ENCODE results near the gene ZKSCAN4. TPM values are rescaled to one million over a fixed set of nuclear protein-coding genes. Genes with fewer than 3 reads are reported as not detected.
A peak's percentile ranks its signal among the peaks of the same experiment; 100 is the strongest.

Gene ZKSCAN4
- total and polyA plus RNA-seq, 2 of the 8 experiments (the other 6 are each of a cell fraction or from before 2014, with no cell fraction given), result 2.2 to 6.6 TPM

DNA sequence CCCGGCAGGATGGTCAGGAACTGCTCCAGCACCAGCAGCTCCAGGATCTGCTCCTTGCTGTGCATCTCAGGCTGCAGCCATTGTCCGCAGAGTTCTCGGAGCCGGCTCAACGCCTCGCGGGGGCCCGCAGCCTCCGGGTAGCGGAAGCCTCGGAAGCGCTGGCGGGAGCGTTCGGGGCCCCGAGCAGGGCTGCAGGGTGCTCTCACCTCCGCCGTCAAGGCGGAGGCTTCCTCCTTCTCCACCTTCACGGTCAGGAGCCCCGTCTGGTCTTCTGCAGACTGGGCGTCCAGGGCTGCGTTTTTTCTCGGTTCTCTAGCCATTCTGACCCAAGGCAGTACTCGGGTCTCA is 434 bp downstream of the ZKSCAN4 start:
- Histone ChIP-seq H2BK20ac (ENCODE audit: low read length) (no peak overlapping the region), H4K8ac (ENCODE audit: extremely low read depth, insufficient read depth, low read length) (peak overlapping the region; percentile 59), H3K79me2 (ENCODE audit: control insufficient read depth in 1 of 2, insufficient read depth in 2 of 2, low read length in 2 of 2) (peaks cover 3 to 11% of the 10 kb centered on the region in 2 experiments; a peak in 3 of 4 replicates), H3K18ac (ENCODE audit: extremely low read depth, low read length) (no peak overlapping the region), H2AK5ac (ENCODE audit: low read depth, low read length) (no peak overlapping the region), H3K23me2 (ENCODE audit: low read depth, low read length) (no peaks in the 10 kb centered on the region; the same call in 1 of the 2 replicates), H3K23ac (ENCODE audit: insufficient read length) (no peak overlapping the region), H3K56ac (replicated peaks; ENCODE audit: insufficient read length, low read depth, low read length) (no peak overlapping the region), H3K4me2 (ENCODE audit: insufficient read depth in 1 of 2, low read depth in 2 of 2, low read length in 2 of 2) (peak overlapping the region; percentile 51 to 93), H3K4me3 (ENCODE audit: extremely low read depth in 1 of 4, insufficient read depth in 2 of 4, low read depth in 3 of 4, low read length in 4 of 4) (peak overlapping the region; percentile 68 to 97 (median 93)), H4K5ac (ENCODE audit: insufficient read length, low read depth, low read length) (no peak overlapping the region), H2BK15ac (ENCODE audit: low read length) (no peak overlapping the region), H4K20me1 (replicated peaks in 1 of 2; ENCODE audit: control insufficient read depth in 1 of 2, insufficient read depth in 2 of 2, low read length in 2 of 2) (no peaks in the 10 kb centered on the region), H3K14ac (ENCODE audit: insufficient read length) (no peak overlapping the region), H2BK12ac (ENCODE audit: low read depth, low read length) (no peak overlapping the region), H4K91ac (replicated peaks; ENCODE audit: insufficient read length, low read length) (no peak overlapping the region), H3K27me3 (replicated peaks in 1 of 4; ENCODE audit: control insufficient read depth in 3 of 4, extremely low read depth in 1 of 4, insufficient read depth in 3 of 4, low read length in 3 of 4) (no peaks in the 10 kb centered on the region), H3K9me3 (ENCODE audit: insufficient read depth in 2 of 2, low read depth in 1 of 2, low read length in 1 of 2) (no peaks in the 10 kb centered on the region), H2BK120ac (replicated peaks; ENCODE audit: low read depth, low read length) (no peak overlapping the region), H3K36me3 (ENCODE audit: control insufficient read depth in 2 of 4, insufficient read depth in 4 of 4, low read length in 3 of 4) (peaks cover 0 to 16% (median 2%) of the 10 kb centered on the region in 4 experiments; a peak in 2 of 8 replicates), H3K9ac (replicated peaks in 1 of 4; ENCODE audit: extremely low read depth in 1 of 4, low read depth in 3 of 4, low read length in 3 of 4) (peak overlapping the region; percentile 58 to 70 (median 62)), H3K4ac (replicated peaks; ENCODE audit: insufficient read length, low read depth, low read length) (no peak overlapping the region), H3K4me1 (replicated peaks in 1 of 4; ENCODE audit: control insufficient read depth in 3 of 4, insufficient read depth in 4 of 4, low read length in 3 of 4) (peaks cover 0 to 6% (median 4%) of the 10 kb centered on the region in 4 experiments; a peak in 4 of 7 replicates), H3K79me1 (ENCODE audit: low read depth, low read length) (peaks cover 3% of the 10 kb centered on the region; the same call in 1 of the 2 replicates), H3K27ac (ENCODE audit: low read depth, low read length) (no peak overlapping the region; the same call in 1 of the 2 replicates), H2AFZ (ENCODE audit: low read length) (peak overlapping the region; percentile 45; the same call in 1 of the 2 replicates), H2BK5ac (ENCODE audit: low read depth, low read length) (no peak overlapping the region)
- WGBS, 2 experiments (ENCODE audit: extremely low coverage in 1 of 2, insufficient coverage in 1 of 2, insufficient read length in 1 of 2, insufficient replicate concordance in 2 of 2, low coverage in 1 of 2, low lambda C conversion rate in 2 of 2, missing lambda C conversion rate in 1 of 2), result 0% methylated on average over 24 of the region's 25 CpGs; no CpG with 5 or more reads in 1 of the 2 experiments
- CTCF ChIA-PET (ENCODE audit: partially characterized antibody), result interaction anchor here (1.5 to 1.7 kb wide), 2 partner anchors 103 to 104 kb away, joined by 6 to 8 read pairs; no protein-coding TSS in a partner anchor
- DNase-seq (ENCODE audit: low read depth in 1 of 2, low spot score in 2 of 2), result no peak
- no peak for FAIRE-seq
- no peak for TF ChIP-seq SAP30 (IDR thresholded peaks at IDR 0.05; ENCODE audit: insufficient read depth, insufficient replicate concordance, low read length)
- TF ChIP-seq TEAD4 (IDR thresholded peaks at IDR 0.05; ENCODE audit: low read depth, low read length), result no peak
- no peak for TF ChIP-seq HDAC2 (IDR thresholded peaks at IDR 0.05; ENCODE audit: borderline replicate concordance in 1 of 2, low read depth in 2 of 2, low read length in 2 of 2)
- no peak for TF ChIP-seq RBBP5 (IDR thresholded peaks at IDR 0.05; ENCODE audit: borderline replicate concordance, low read depth, low read length)
- no peak for TF ChIP-seq POLR2A (IDR thresholded peaks at IDR 0.05; ENCODE audit: control extremely low read depth in 1 of 2, low read depth in 2 of 2, low read length in 2 of 2)
- TF ChIP-seq TBP (IDR thresholded peaks at IDR 0.05; ENCODE audit: low read depth, low read length), result no peak
- TF ChIP-seq BCL11A (IDR thresholded peaks at IDR 0.05; ENCODE audit: low read depth in 2 of 2, low read length in 2 of 2), result no peak
- no peak for TF ChIP-seq MAFK (IDR thresholded peaks at IDR 0.05; ENCODE audit: low read depth, low read length)
- no peak for TF ChIP-seq SUZ12 (IDR thresholded peaks at IDR 0.05; ENCODE audit: low read length)
- TF ChIP-seq SP4 (IDR thresholded peaks at IDR 0.05; ENCODE audit: low read length), result no peak
- POLR2A ChIA-PET (ENCODE audit: partially characterized antibody), result interaction anchor here (0.8 to 4.2 kb wide), 6 partner anchors 16 to 115 kb away, joined by 3 to 31 read pairs (median 4); partner anchors contain the start of genes ZKSCAN8 and ZSCAN26
